SK-N-MC (cell line): ENCODE data around the gene SYNE1.
A peak's percentile ranks its signal among the peaks of the same experiment; 100 is the strongest.

Experiments used
- DNase-seq: peaks from one replicate; pipeline ENCODE4 v3.0.0-alpha.2; 2011; ENCODE audit warnings: low read depth, low spot score
- H3K27ac ChIP-seq: fragments of 200-600 bp; sonication (generic); 2 replicates; pipeline ENCODE4 v1.5.1; 2016; ENCODE audit warnings: mixed run types
- H3K36me3 ChIP-seq: fragments of 200-600 bp; sonication (generic); 2 replicates; pipeline ENCODE4 v1.6.1; 2017; ENCODE audit warnings: antibody characterized with exemption, low read length, mixed read lengths; ENCODE audit not compliant: insufficient read depth
- H3K4me3 ChIP-seq: fragments of 200-600 bp; sonication (generic); 2 replicates; pipeline ENCODE4 v1.5.1; 2016
- H3K9ac ChIP-seq: fragments of 200-600 bp; sonication (generic); 2 replicates; pipeline ENCODE4 v1.8.0; 2017; ENCODE audit warnings: mixed run types, mixed read lengths; ENCODE audit not compliant: insufficient read length
- H3K9me3 ChIP-seq: fragments of 200-600 bp; sonication (generic); 2 replicates; pipeline ENCODE4 v1.6.1; 2017; ENCODE audit warnings: low read depth, mild to moderate bottlenecking, antibody characterized with exemption, low read length, moderate library complexity, mixed read lengths
- EZH2 ChIP-seq: fragments of 200-600 bp; sonication (generic); IDR thresholded peaks from one replicate; pipeline ENCODE4 v1.6.1; 2017; ENCODE audit warnings: antibody characterized with exemption
- FOXP2 ChIP-seq: optimal IDR thresholded peaks from 2 replicates; pipeline ENCODE3; 2011; ENCODE audit warnings: mild to moderate bottlenecking, moderate library complexity; ENCODE audit not compliant: insufficient read depth; ENCODE audit errors: extremely low read length, control extremely low read depth
- POLR2AphosphoS5 ChIP-seq: IDR thresholded peaks from 2 replicates; pipeline ENCODE4 v1.6.1; 2012; ENCODE audit warnings: mild to moderate bottlenecking, low read depth, low read length, borderline replicate concordance

Gene SYNE1

DNA sequence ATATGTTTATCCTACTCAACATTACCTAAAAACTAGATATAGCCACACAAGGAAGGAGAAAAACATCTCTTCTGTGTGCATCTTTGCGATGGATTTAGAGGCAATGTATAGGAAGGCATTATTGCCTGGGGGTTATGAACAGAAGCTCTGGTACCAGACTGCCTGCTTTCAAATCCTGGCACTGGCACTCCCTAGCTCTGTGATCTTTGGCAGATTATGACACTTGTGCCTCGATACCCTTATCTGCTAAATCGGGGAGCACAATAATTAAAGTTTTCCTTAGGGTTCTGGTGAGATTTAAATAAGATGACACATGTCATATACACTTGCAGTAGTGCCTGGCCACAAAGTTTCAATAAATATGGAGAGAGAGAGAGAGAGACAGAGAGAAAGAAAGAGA, 53.3 kb downstream of the SYNE1 start:
- no peak for TF ChIP-seq EZH2
- TF ChIP-seq FOXP2 = no peak
- TF ChIP-seq POLR2AphosphoS5 = no peak
- DNase-seq = no peak
- Histone ChIP-seq H3K4me3 (no peak overlapping the region), H3K9me3 (no peaks in the 10 kb centered on the region), H3K36me3 (no peaks in the 10 kb centered on the region), H3K9ac (no peak overlapping the region), H3K27ac (no peak overlapping the region)

DNA sequence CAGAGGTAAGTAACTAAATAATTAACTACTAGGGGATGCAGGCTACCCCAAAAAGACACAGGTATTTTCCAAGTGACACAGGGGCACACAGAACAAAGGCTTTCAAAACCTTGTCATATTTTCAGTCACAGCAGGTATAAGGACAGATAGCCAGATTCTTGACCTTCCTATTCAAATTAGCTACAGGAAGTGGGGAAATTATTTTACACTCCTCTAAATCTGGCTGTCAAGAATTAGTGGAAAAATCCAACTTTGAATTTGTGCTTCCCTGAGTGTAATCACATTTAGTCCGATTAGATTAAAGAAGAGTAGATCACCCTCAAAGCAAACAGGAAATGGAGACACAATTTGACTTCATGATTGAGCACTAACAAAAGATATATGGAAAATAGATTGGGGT, 60.6 kb downstream of the SYNE1 start:
- H3K4me3 ChIP-seq = peak overlapping the region; percentile 59; the same call in 1 of the 2 replicates
- H3K27ac ChIP-seq = peak overlapping the region; percentile 46; the same call in 1 of the 2 replicates
- DNase-seq = no peak
- no peak overlapping the region for H3K9ac ChIP-seq
- no peaks in the 10 kb centered on the region for H3K9me3 ChIP-seq
- H3K36me3 ChIP-seq = no peaks in the 10 kb centered on the region
- TF ChIP-seq POLR2AphosphoS5 (no peak), FOXP2 (no peak), EZH2 (no peak)

- no peaks in the 10 kb centered on the region for H3K9me3 ChIP-seq
- DNase-seq = no peak
- no peaks in the 10 kb centered on the region for H3K36me3 ChIP-seq
- H3K4me3 ChIP-seq = peak overlapping the region; percentile 59
- H3K9ac ChIP-seq = no peak overlapping the region
- TF ChIP-seq POLR2AphosphoS5 = no peak
- no peak for TF ChIP-seq FOXP2
- TF ChIP-seq EZH2 = no peak
- peak overlapping the region; percentile 46; the same call in 1 of the 2 replicates for H3K27ac ChIP-seq
Measured at GRCh38 chr6:152575621-152576150, 61.5 kb downstream of the SYNE1 start.

- no peak for TF ChIP-seq FOXP2
- DNase-seq = no peak
- Histone ChIP-seq H3K9me3 (no peaks in the 10 kb centered on the region), H3K9ac (no peak overlapping the region), H3K4me3 (no peak overlapping the region), H3K27ac (peak overlapping the region; percentile 29; the same call in 1 of the 2 replicates), H3K36me3 (no peaks in the 10 kb centered on the region)
Measured at GRCh38 chr6:152575161-152575560, 62.0 kb downstream of the SYNE1 start.

GRCh38 chr6:152573762-152574161, 63.4 kb downstream of the SYNE1 start:
- Histone ChIP-seq H3K27ac (no peak overlapping the region), H3K9ac (no peak overlapping the region), H3K9me3 (no peaks in the 10 kb centered on the region), H3K4me3 (no peak overlapping the region), H3K36me3 (no peaks in the 10 kb centered on the region)
- no peak for TF ChIP-seq EZH2
- no peak for TF ChIP-seq POLR2AphosphoS5
- no peak for TF ChIP-seq FOXP2
- DNase-seq = no peak

GRCh38 chr6:152572338-152573088, 64.6 kb downstream of the SYNE1 start:
- TF ChIP-seq POLR2AphosphoS5 (no peak), FOXP2 (no peak), EZH2 (no peak)
- H3K36me3 ChIP-seq = no peaks in the 10 kb centered on the region
- no peak overlapping the region for H3K27ac ChIP-seq
- DNase-seq = no peak
- H3K4me3 ChIP-seq = no peak overlapping the region
- H3K9me3 ChIP-seq = no peaks in the 10 kb centered on the region
- H3K9ac ChIP-seq = no peak overlapping the region

- no peak for DNase-seq
- TF ChIP-seq EZH2 = no peak
- TF ChIP-seq FOXP2 = no peak
- no peak for TF ChIP-seq POLR2AphosphoS5
- Histone ChIP-seq H3K9ac (no peak overlapping the region), H3K4me3 (no peak overlapping the region), H3K9me3 (no peaks in the 10 kb centered on the region), H3K36me3 (no peaks in the 10 kb centered on the region), H3K27ac (no peak overlapping the region)
Measured at GRCh38 chr6:152571943-152572337, 65.2 kb downstream of the SYNE1 start.

GRCh38 chr6:152571089-152571488, 66.1 kb downstream of the SYNE1 start:
- no peak overlapping the region for H3K4me3 ChIP-seq
- no peak for DNase-seq
- no peak overlapping the region for H3K9ac ChIP-seq
- TF ChIP-seq EZH2 = no peak
- TF ChIP-seq FOXP2 = no peak
- TF ChIP-seq POLR2AphosphoS5 = no peak
- no peaks in the 10 kb centered on the region for H3K36me3 ChIP-seq
- no peaks in the 10 kb centered on the region for H3K9me3 ChIP-seq
- H3K27ac ChIP-seq = no peak overlapping the region
